ENCODE data around the gene LY9. TPM values are rescaled to one million over a fixed set of nuclear protein-coding genes. Genes with fewer than 3 reads are reported as not detected.

LY9 gene
- total RNA-seq, 6 donors from 2014 or later, result 0.78 to 6.7 (median 2.3) TPM

- no peak overlapping the region for H3K27ac ChIP-seq
- 85 to 98% methylated on average over 1 of the region's 1 CpG for WGBS, 2 donors
- TF ChIP-seq CTCF (IDR thresholded peaks at IDR 0.05) (no peak), POLR2AphosphoS5 (IDR thresholded peaks at IDR 0.05) (no peak), EP300 (IDR thresholded peaks at IDR 0.05) (no peak), POLR2A (IDR thresholded peaks at IDR 0.05) (no peak)
- no peaks in the 10 kb centered on the region for H3K27me3 ChIP-seq
- peaks cover 0 to 4% (median 0%) of the 10 kb centered on the region in 4 donors for H3K4me1 ChIP-seq
- ATAC-seq (ENCODE audit: low FRiP score in 2 of 2) (no peak), DNase-seq (no peak)
- H3K4me3 ChIP-seq, result no peak overlapping the region
- no peaks in the 10 kb centered on the region for H3K36me3 ChIP-seq
- H3K9me3 ChIP-seq, result no peaks in the 10 kb centered on the region
These were observed 47.1 kb upstream of the LY9 start for GRCh38 chr1:160748878-160749269.

GRCh38 chr1:160750608-160751007 is 45.4 kb upstream of the LY9 start:
- H3K27ac ChIP-seq, result no peak overlapping the region
- H3K27me3 ChIP-seq, result no peaks in the 10 kb centered on the region
- ATAC-seq (ENCODE audit: low FRiP score in 2 of 2) (peak in 1 of 2 donors; percentile 37), DNase-seq (no peak)
- H3K4me3 ChIP-seq, result no peak overlapping the region
- 79 to 86% methylated on average over 2 of the region's 2 CpGs for WGBS, 2 donors
- no peaks in the 10 kb centered on the region for H3K36me3 ChIP-seq
- no peaks in the 10 kb centered on the region for H3K9me3 ChIP-seq
- H3K4me1 ChIP-seq, result peaks cover 0 to 4% (median 0%) of the 10 kb centered on the region in 4 donors
- no peak for TF ChIP-seq EP300 (IDR thresholded peaks at IDR 0.05)
- no peak for TF ChIP-seq CTCF (IDR thresholded peaks at IDR 0.05)
- TF ChIP-seq POLR2AphosphoS5 (IDR thresholded peaks at IDR 0.05), result no peak
- no peak for TF ChIP-seq POLR2A (IDR thresholded peaks at IDR 0.05)

- WGBS, 2 donors, result 70 to 75% methylated on average over 3 of the region's 3 CpGs
These were observed 43.6 kb upstream of the LY9 start for GRCh38 chr1:160752406-160752805.

GRCh38 chr1:160752924-160753323 is 43.0 kb upstream of the LY9 start:
- no peak overlapping the region for H3K27ac ChIP-seq
- TF ChIP-seq EP300 (IDR thresholded peaks at IDR 0.05) (no peak), CTCF (IDR thresholded peaks at IDR 0.05) (no peak), POLR2AphosphoS5 (IDR thresholded peaks at IDR 0.05) (no peak), POLR2A (IDR thresholded peaks at IDR 0.05) (no peak)
- no peaks in the 10 kb centered on the region for H3K9me3 ChIP-seq
- ATAC-seq (ENCODE audit: low FRiP score in 2 of 2) (no peak), DNase-seq (no peak)
- no peaks in the 10 kb centered on the region for H3K36me3 ChIP-seq
- 48 to 50% methylated on average over 5 of the region's 5 CpGs for WGBS, 2 donors
- H3K4me1 ChIP-seq, result peaks cover 0 to 4% (median 0%) of the 10 kb centered on the region in 4 donors
- no peaks in the 10 kb centered on the region for H3K27me3 ChIP-seq
- no peak overlapping the region for H3K4me3 ChIP-seq

More at GRCh38 chr1:160752406-160752805, 43.6 kb upstream of the LY9 start:
- no peak for DNase-seq
- Histone ChIP-seq H3K9me3 (no peaks in the 10 kb centered on the region), H3K36me3 (no peaks in the 10 kb centered on the region), H3K4me1 (peaks cover 0 to 4% (median 0%) of the 10 kb centered on the region in 4 donors), H3K4me3 (no peak overlapping the region), H3K27ac (no peak overlapping the region), H3K27me3 (no peaks in the 10 kb centered on the region)
- ATAC-seq (ENCODE audit: low FRiP score in 2 of 2), result no peak
- TF ChIP-seq CTCF (IDR thresholded peaks at IDR 0.05) (no peak), POLR2AphosphoS5 (IDR thresholded peaks at IDR 0.05) (no peak), EP300 (IDR thresholded peaks at IDR 0.05) (no peak), POLR2A (IDR thresholded peaks at IDR 0.05) (no peak)

- Histone ChIP-seq H3K36me3 (no peaks in the 10 kb centered on the region), H3K4me3 (no peak overlapping the region), H3K27me3 (no peaks in the 10 kb centered on the region), H3K9me3 (no peaks in the 10 kb centered on the region), H3K4me1 (no peaks in the 10 kb centered on the region), H3K27ac (no peak overlapping the region)
- TF ChIP-seq POLR2AphosphoS5 (IDR thresholded peaks at IDR 0.05) (no peak), CTCF (IDR thresholded peaks at IDR 0.05) (no peak), POLR2A (IDR thresholded peaks at IDR 0.05) (no peak), EP300 (IDR thresholded peaks at IDR 0.05) (no peak)
- no peak for ATAC-seq (ENCODE audit: low FRiP score in 2 of 2)
- no peak for DNase-seq
These were observed 42.4 kb upstream of the LY9 start for GRCh38 chr1:160753594-160753993.

All from upper lobe of left lung (tissue), 6 donors.